Sigmoid colon (tissue), 7 donors: Measurements from ENCODE around the gene NRXN2. TPM values are rescaled to one million over a fixed set of nuclear protein-coding genes. Genes with fewer than 3 reads are reported as not detected.

Experiments used
- DNase-seq: peaks from one replicate; pipeline ENCODE4 v3.0.0-alpha.2; 2019
- H3K27ac ChIP-seq, 4 donors: fragments of 200-600 bp; sonication (generic); one replicate each; pipeline ENCODE4 v1.5.1; 2016 to 2019; ENCODE audit warnings: mild to moderate bottlenecking in 1 of 4
- H3K27me3 ChIP-seq, 3 donors: fragments of 200-600 bp; sonication (generic); one replicate each; pipeline ENCODE4 v1.5.1; 2019; ENCODE audit warnings: mild to moderate bottlenecking in 1 of 3
- H3K36me3 ChIP-seq, 4 donors: fragments of 200-600 bp; sonication (generic); one replicate each; pipeline ENCODE4 v1.5.1; 2016 to 2019
- H3K4me1 ChIP-seq, 4 donors: fragments of 200-600 bp; sonication (generic); one replicate each; pipeline ENCODE4 v1.5.1; 2017 to 2019
- H3K4me3 ChIP-seq, 4 donors: fragments of 200-600 bp; sonication (generic); one replicate each; pipeline ENCODE4 v1.5.1; 2017 to 2019; ENCODE audit warnings: mild to moderate bottlenecking in 2 of 4, moderate library complexity in 1 of 4
- H3K9me3 ChIP-seq, 4 donors: fragments of 200-600 bp in 3 of 4; sonication (generic) in 3 of 4; one replicate each; pipeline versions ENCODE4 v1.5.1 to v1.6.1; 2013 to 2019
- CTCF ChIP-seq, 4 experiments: fragments of 450-650 bp in 3 of 4; fragments of 200-600 bp in 1 of 4; IDR thresholded peaks; one replicate each; pipeline ENCODE4 v1.5.1; 2016 to 2019; ENCODE audit warnings: antibody characterized with exemption in 4 of 4, mild to moderate bottlenecking in 3 of 4, moderate library complexity in 2 of 4
- EP300 ChIP-seq, 4 donors: sonication (generic); formaldehyde crosslinking; IDR thresholded peaks; one replicate each; pipeline ENCODE4 v1.6.1; 2017; ENCODE audit warnings: antibody characterized with exemption in 4 of 4
- POLR2A ChIP-seq, 2 donors: fragments of 450-650 bp; IDR thresholded peaks; one replicate each; pipeline ENCODE4 v1.6.1; 2016; ENCODE audit warnings: antibody characterized with exemption in 2 of 2, mild to moderate bottlenecking in 2 of 2, moderate library complexity in 2 of 2
- POLR2AphosphoS5 ChIP-seq, 4 donors: sonication (generic); formaldehyde crosslinking; IDR thresholded peaks; one replicate each; pipeline ENCODE4 v1.6.1; 2017; ENCODE audit warnings: antibody characterized with exemption in 4 of 4
- WGBS, 2 donors: extraction: QIAGEN DNeasy Blood & Tissue Kit; methylation state at CpG; one replicate each; pipeline ENCODE4 v1.1.7; 2013; 5-methylcytosine and 5-hydroxymethylcytosine counted together
- intact Hi-C: fragments of 100-400 bp; cut with DNase I; formaldehyde crosslinking; loops from one replicate; pipeline ENCODE4 v1.15.1; 2023
- polyA plus RNA-seq, 3 donors: library from polyadenylated mRNA; stranded (reverse); fragments of 200-250 nt; gene quantifications; one replicate each; pipeline ENCODE4 v1.2.3, GENCODE V29; 2013
- total RNA-seq, 4 donors: library from RNA; depleted of rRNA; stranded (reverse); fragments of >200 nt; gene quantifications; one replicate each; pipeline ENCODE4 v1.1.0, GENCODE V29; 2016
- donor health status: healthy with polysubstance abuse.
- donor health status: Bipolar disorder and iron deficiency.
- donor health status: healthy.

Gene NRXN2
- total and polyA plus RNA-seq, 7 donors = 0.23 to 20.5 (median 6.8) TPM

DNA sequence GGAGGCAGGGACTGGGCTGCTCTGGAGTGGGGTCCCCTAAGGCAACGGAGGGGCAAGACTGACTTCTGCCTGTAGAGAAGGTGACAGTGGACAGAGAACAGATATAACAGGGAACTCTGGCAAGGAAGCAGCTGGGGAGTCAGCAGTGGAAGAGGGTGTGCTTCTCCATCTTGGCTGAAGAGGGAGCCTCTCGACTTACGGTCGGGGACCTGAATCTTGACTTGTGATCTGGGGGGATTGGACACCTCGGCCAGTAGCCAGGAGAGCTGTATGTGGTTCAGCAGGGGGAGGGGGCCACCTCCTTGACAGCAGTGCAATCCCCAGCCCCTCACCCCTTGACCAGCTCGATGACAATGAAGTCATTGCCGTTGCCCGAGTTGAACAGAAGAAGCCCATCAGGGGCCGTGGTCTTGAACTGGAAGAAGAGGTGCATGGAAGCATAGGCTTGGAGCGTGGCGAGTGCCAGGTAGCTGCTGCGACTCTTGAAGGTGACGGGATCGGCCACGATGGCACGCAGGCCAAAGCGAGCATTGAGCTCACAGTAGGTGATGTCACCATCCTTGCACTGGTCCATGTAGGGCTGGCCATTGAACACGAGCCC lies 72.0 kb downstream of the NRXN2 start:
- WGBS, 2 donors = 64% methylated on average over 18 of the region's 18 CpGs
- H3K27me3 ChIP-seq = no peaks in the 10 kb centered on the region
- intact Hi-C loops = no loop called here
- no peaks in the 10 kb centered on the region for H3K36me3 ChIP-seq
- no peak overlapping the region for H3K27ac ChIP-seq
- TF ChIP-seq EP300 (IDR thresholded peaks at IDR 0.05) = no peak
- peak in 3 of 4 experiments; percentile 13 to 29 (median 18) for TF ChIP-seq CTCF (IDR thresholded peaks at IDR 0.05)
- TF ChIP-seq POLR2AphosphoS5 (IDR thresholded peaks at IDR 0.05) = no peak
- no peak for TF ChIP-seq POLR2A (IDR thresholded peaks at IDR 0.05)
- H3K4me3 ChIP-seq = no peak overlapping the region
- no peak for DNase-seq
- peaks cover 0 to 15% (median 6%) of the 10 kb centered on the region in 4 donors for H3K4me1 ChIP-seq
- no peaks in the 10 kb centered on the region for H3K9me3 ChIP-seq

DNA sequence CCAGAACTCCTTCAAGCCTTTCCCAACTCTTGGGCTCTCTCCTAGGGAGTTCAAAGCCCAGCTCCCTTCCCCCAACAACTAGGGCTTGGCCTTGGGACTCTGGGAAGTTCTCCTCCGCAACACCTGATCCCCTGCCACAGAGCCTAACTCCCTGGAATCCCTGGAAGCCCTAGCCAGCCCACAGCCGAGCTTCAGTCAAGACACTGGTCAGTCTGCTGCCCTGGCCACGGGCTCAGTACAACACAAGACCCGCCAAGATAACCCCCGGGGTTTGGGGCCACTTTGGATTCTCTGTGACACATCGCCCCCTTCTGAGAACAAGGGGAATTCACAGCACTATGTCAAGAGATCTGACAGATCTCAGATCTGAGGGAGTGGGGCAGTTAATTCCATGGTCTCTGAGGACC lies 73.7 kb downstream of the NRXN2 start:
- no peaks in the 10 kb centered on the region for H3K36me3 ChIP-seq
- H3K4me1 ChIP-seq = peaks cover 0 to 15% (median 7%) of the 10 kb centered on the region in 4 donors
- H3K27ac ChIP-seq = no peak overlapping the region
- H3K9me3 ChIP-seq = no peaks in the 10 kb centered on the region
- WGBS, 2 donors = 22 to 25% methylated on average over 6 of the region's 6 CpGs
- intact Hi-C loops = no loop called here
- no peak for DNase-seq
- peak in 2 of 4 experiments; percentile 22 to 33 for TF ChIP-seq CTCF (IDR thresholded peaks at IDR 0.05)
- TF ChIP-seq POLR2AphosphoS5 (IDR thresholded peaks at IDR 0.05) = no peak
- peaks cover 0 to under 1% (median 0%) of the 10 kb centered on the region in 3 donors for H3K27me3 ChIP-seq
- no peak overlapping the region for H3K4me3 ChIP-seq

GRCh38 chr11:64648551-64648950 lies 74.4 kb downstream of the NRXN2 start:
- peaks cover 0 to 21% (median 14%) of the 10 kb centered on the region in 4 donors for H3K4me1 ChIP-seq
- no peak overlapping the region for H3K27ac ChIP-seq
- DNase-seq = no peak
- peaks cover 0 to 8% (median 0%) of the 10 kb centered on the region in 3 donors for H3K27me3 ChIP-seq
- no peaks in the 10 kb centered on the region for H3K36me3 ChIP-seq
- intact Hi-C loops = no loop called here
- WGBS, 2 donors = 89% methylated on average over 9 of the region's 9 CpGs
- TF ChIP-seq POLR2A (IDR thresholded peaks at IDR 0.05) (no peak), EP300 (IDR thresholded peaks at IDR 0.05) (no peak), CTCF (IDR thresholded peaks at IDR 0.05) (no peak), POLR2AphosphoS5 (IDR thresholded peaks at IDR 0.05) (no peak)
- no peak overlapping the region for H3K4me3 ChIP-seq
- no peaks in the 10 kb centered on the region for H3K9me3 ChIP-seq

DNA sequence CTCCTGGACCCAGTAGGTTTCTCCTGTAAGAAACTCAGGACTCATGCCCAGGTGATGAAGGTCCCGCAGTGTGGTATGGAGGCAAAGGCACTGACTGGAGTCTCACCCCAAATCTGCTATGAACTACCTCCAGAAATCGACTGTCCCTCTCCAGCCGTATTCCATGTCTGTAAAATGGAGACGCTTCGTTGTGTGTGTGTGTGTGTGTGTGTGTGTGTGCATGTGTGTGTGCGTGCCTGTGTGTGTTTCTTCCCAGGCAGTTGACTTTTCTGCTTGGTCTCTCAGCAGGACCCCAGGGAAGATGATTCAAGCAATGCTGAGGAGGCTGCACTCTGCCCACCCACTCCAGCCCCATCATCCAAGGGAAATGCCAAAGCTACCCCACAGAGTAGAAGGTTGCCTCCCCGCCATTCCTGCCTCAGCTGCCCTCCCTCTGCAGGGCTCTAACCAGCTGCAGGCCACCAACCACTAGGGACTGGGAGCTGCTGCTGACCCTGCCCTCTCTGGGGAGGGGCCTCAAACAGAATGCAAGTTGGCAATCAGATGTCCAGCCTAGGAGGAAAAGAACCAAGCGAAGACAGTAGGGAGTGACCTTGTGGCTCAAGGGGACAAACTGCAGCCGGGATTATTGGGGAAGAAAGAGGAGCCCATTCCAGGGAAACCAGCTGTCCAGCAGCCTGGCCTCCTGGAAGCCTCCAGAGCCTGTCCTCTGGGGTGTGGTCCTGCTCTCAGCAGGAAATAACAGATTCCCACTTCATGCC lies 75.8 kb downstream of the NRXN2 start:
- Histone ChIP-seq H3K36me3 (no peaks in the 10 kb centered on the region), H3K4me3 (no peak overlapping the region), H3K27ac (no peak overlapping the region), H3K27me3 (peaks cover 0 to 21% (median 4%) of the 10 kb centered on the region in 3 donors), H3K4me1 (peaks cover 0 to 20% (median 15%) of the 10 kb centered on the region in 4 donors), H3K9me3 (no peaks in the 10 kb centered on the region)
- DNase-seq = no peak
- WGBS, 2 donors = 75 to 79% methylated on average over 9 of the region's 9 CpGs
- TF ChIP-seq CTCF (IDR thresholded peaks at IDR 0.05) (no peak), EP300 (IDR thresholded peaks at IDR 0.05) (no peak), POLR2AphosphoS5 (IDR thresholded peaks at IDR 0.05) (no peak), POLR2A (IDR thresholded peaks at IDR 0.05) (no peak)
- intact Hi-C loops = no loop called here
